IPS-15b (cell line): ENCODE results near the gene SLC35A5.
"Not testable (repeated sequence)": the region's sequence is repeated elsewhere in the genome, so short reads cannot be mapped to it uniquely, and the experiment has no call there.

ENCODE experiments used
- H3K27me3 ChIP-seq: one replicate; pipeline ENCODE4 v1.6.1; 2013; ENCODE audit warnings: low read length; ENCODE audit not compliant: control insufficient read depth, insufficient read depth
- H3K36me3 ChIP-seq: one replicate; pipeline ENCODE4 v1.6.1; 2013; ENCODE audit warnings: low read length; ENCODE audit not compliant: control insufficient read depth, insufficient read depth
- H3K4me1 ChIP-seq: one replicate; pipeline ENCODE4 v1.6.1; 2013; ENCODE audit warnings: mild to moderate bottlenecking, low read length; ENCODE audit not compliant: control insufficient read depth, insufficient read depth
- H3K4me3 ChIP-seq: one replicate; pipeline ENCODE4 v1.5.1; 2013; ENCODE audit warnings: low read depth, low read length
- H3K9ac ChIP-seq: one replicate; pipeline ENCODE4 v1.6.1; 2013; ENCODE audit warnings: low read depth, mild to moderate bottlenecking, low read length
- H3K9me3 ChIP-seq: one replicate; pipeline ENCODE4 v1.6.1; 2013; ENCODE audit warnings: mild to moderate bottlenecking, low read length; ENCODE audit not compliant: control insufficient read depth, insufficient read depth

SLC35A5 gene

GRCh38 chr3:112555535-112556170 is 6.2 kb upstream of the SLC35A5 start:
- Histone ChIP-seq H3K4me1 (peaks cover 8% of the 10 kb centered on the region), H3K4me3 (no peak overlapping the region), H3K36me3 (peaks cover 2% of the 10 kb centered on the region)

GRCh38 chr3:112557976-112558375 is 3.9 kb upstream of the SLC35A5 start:
- Histone ChIP-seq H3K36me3 (peaks cover 2% of the 10 kb centered on the region), H3K27me3 (no peaks in the 10 kb centered on the region), H3K4me3 (no peak overlapping the region), H3K9ac (no peak overlapping the region), H3K4me1 (peaks cover 8% of the 10 kb centered on the region), H3K9me3 (no peaks in the 10 kb centered on the region)

More at GRCh38 chr3:112555535-112556170, 6.2 kb upstream of the SLC35A5 start:
- Histone ChIP-seq H3K9ac (no peak overlapping the region), H3K27me3 (no peaks in the 10 kb centered on the region), H3K9me3 (no peaks in the 10 kb centered on the region)

- peaks cover 19% of the 10 kb centered on the region for H3K4me1 ChIP-seq
- no peaks in the 10 kb centered on the region for H3K27me3 ChIP-seq
Observed at GRCh38 chr3:112560307-112560706, 1.5 kb upstream of the SLC35A5 start.

GRCh38 chr3:112560721-112561483 is 943 bp upstream of the SLC35A5 start:
- Histone ChIP-seq H3K4me1 (peaks cover 20% of the 10 kb centered on the region), H3K36me3 (peaks cover under 1% of the 10 kb centered on the region), H3K4me3 (peak overlapping the region; percentile 97), H3K27me3 (no peaks in the 10 kb centered on the region), H3K9me3 (no peaks in the 10 kb centered on the region), H3K9ac (peak overlapping the region; percentile 67)

More at GRCh38 chr3:112560307-112560706, 1.5 kb upstream of the SLC35A5 start:
- H3K4me3 ChIP-seq, result peak overlapping the region; percentile 97
- no peak overlapping the region for H3K9ac ChIP-seq
- no peaks in the 10 kb centered on the region for H3K9me3 ChIP-seq
- H3K36me3 ChIP-seq, result peaks cover 2% of the 10 kb centered on the region

GRCh38 chr3:112561484-112561733 is 436 bp upstream of the SLC35A5 start:
- no peaks in the 10 kb centered on the region for H3K27me3 ChIP-seq
- H3K9ac ChIP-seq, result peak overlapping the region; percentile 67
- H3K4me3 ChIP-seq, result peak overlapping the region; percentile 97
- H3K4me1 ChIP-seq, result peaks cover 20% of the 10 kb centered on the region
- H3K9me3 ChIP-seq, result no peaks in the 10 kb centered on the region
- H3K36me3 ChIP-seq, result no peaks in the 10 kb centered on the region

GRCh38 chr3:112564247-112564939 is 2.5 kb downstream of the SLC35A5 start:
- H3K9ac ChIP-seq, H3K36me3 ChIP-seq, H3K9me3 ChIP-seq, H3K27me3 ChIP-seq: not testable (repeated sequence)
- H3K4me3 ChIP-seq, result peak overlapping the region; percentile 97
- peaks cover 17% of the 10 kb centered on the region for H3K4me1 ChIP-seq

- Histone ChIP-seq H3K9ac (no peak overlapping the region), H3K4me1 (peaks cover 12% of the 10 kb centered on the region), H3K4me3 (peak overlapping the region; percentile 27), H3K36me3 (no peaks in the 10 kb centered on the region), H3K27me3 (no peaks in the 10 kb centered on the region), H3K9me3 (no peaks in the 10 kb centered on the region)
Observed at GRCh38 chr3:112564940-112565305, 3.1 kb downstream of the SLC35A5 start.

- peaks cover 7% of the 10 kb centered on the region for H3K36me3 ChIP-seq
Observed at GRCh38 chr3:112568642-112569041, 6.8 kb downstream of the SLC35A5 start.

GRCh38 chr3:112569265-112569664 is 7.4 kb downstream of the SLC35A5 start:
- H3K27me3 ChIP-seq, result no peaks in the 10 kb centered on the region
- no peak overlapping the region for H3K9ac ChIP-seq
- no peaks in the 10 kb centered on the region for H3K9me3 ChIP-seq
- peaks cover 7% of the 10 kb centered on the region for H3K36me3 ChIP-seq
- no peak overlapping the region for H3K4me3 ChIP-seq
- peaks cover 6% of the 10 kb centered on the region for H3K4me1 ChIP-seq

More at GRCh38 chr3:112568642-112569041, 6.8 kb downstream of the SLC35A5 start:
- Histone ChIP-seq H3K27me3 (no peaks in the 10 kb centered on the region), H3K9ac (no peak overlapping the region), H3K4me1 (peaks cover 8% of the 10 kb centered on the region), H3K9me3 (no peaks in the 10 kb centered on the region), H3K4me3 (no peak overlapping the region)

- H3K36me3 ChIP-seq, result peaks cover 7% of the 10 kb centered on the region
- no peaks in the 10 kb centered on the region for H3K4me1 ChIP-seq
- no peaks in the 10 kb centered on the region for H3K27me3 ChIP-seq
- no peak overlapping the region for H3K4me3 ChIP-seq
- no peaks in the 10 kb centered on the region for H3K9me3 ChIP-seq
- H3K9ac ChIP-seq, result no peak overlapping the region
Observed at GRCh38 chr3:112572701-112573100, 10.9 kb downstream of the SLC35A5 start.

GRCh38 chr3:112579232-112579631 is 17.4 kb downstream of the SLC35A5 start:
- H3K9ac ChIP-seq, result no peak overlapping the region
- no peak overlapping the region for H3K4me3 ChIP-seq
- no peaks in the 10 kb centered on the region for H3K9me3 ChIP-seq
- no peaks in the 10 kb centered on the region for H3K27me3 ChIP-seq
- no peaks in the 10 kb centered on the region for H3K4me1 ChIP-seq
- no peaks in the 10 kb centered on the region for H3K36me3 ChIP-seq

- H3K9ac ChIP-seq, result no peak overlapping the region
- H3K4me3 ChIP-seq, result no peak overlapping the region
- no peaks in the 10 kb centered on the region for H3K4me1 ChIP-seq
- H3K27me3 ChIP-seq, result no peaks in the 10 kb centered on the region
- H3K36me3 ChIP-seq, result no peaks in the 10 kb centered on the region
- no peaks in the 10 kb centered on the region for H3K9me3 ChIP-seq
Observed at GRCh38 chr3:112579697-112580096, 17.9 kb downstream of the SLC35A5 start.
